Neuronal stem cell (in vitro differentiated cells): Measurements from ENCODE around the gene BRPF3.

Experiments
- DNase-seq: peaks from one replicate; pipeline ENCODE4 v3.0.0-alpha.2; 2013; ENCODE audit warnings: low spot score
- H2AFZ ChIP-seq: one replicate; pipeline ENCODE4 v1.6.1; 2013; ENCODE audit warnings: mild to moderate bottlenecking, low read length, inconsistent platforms
- H2AK5ac ChIP-seq: 2 replicates; pipeline ENCODE4 v1.6.1; 2013; ENCODE audit warnings: low read depth, mild to moderate bottlenecking, inconsistent platforms, low read length, moderate library complexity, mixed read lengths
- H2BK120ac ChIP-seq: 2 replicates; pipeline ENCODE4 v1.6.1; 2013; ENCODE audit warnings: low read depth, mild to moderate bottlenecking, inconsistent platforms, low read length, moderate library complexity, mixed read lengths
- H2BK12ac ChIP-seq: one replicate; pipeline ENCODE4 v1.6.1; 2013; ENCODE audit warnings: low read length, inconsistent platforms
- H2BK15ac ChIP-seq: 2 replicates; pipeline ENCODE4 v1.6.1; 2013; ENCODE audit warnings: mild to moderate bottlenecking, low read length, inconsistent platforms, mixed read lengths
- H2BK5ac ChIP-seq: one replicate; pipeline ENCODE4 v1.6.1; 2013; ENCODE audit warnings: inconsistent platforms, mild to moderate bottlenecking, low read length, moderate library complexity
- H3K14ac ChIP-seq: one replicate; pipeline ENCODE4 v1.6.1; 2013; ENCODE audit warnings: low read length, inconsistent platforms
- H3K18ac ChIP-seq: 2 replicates; pipeline ENCODE4 v1.6.1; 2013; ENCODE audit warnings: low read length, inconsistent platforms
- H3K23ac ChIP-seq: 2 replicates; pipeline ENCODE4 v1.6.1; 2013; ENCODE audit warnings: low read depth, mild to moderate bottlenecking, mixed read lengths, low read length, inconsistent platforms; ENCODE audit not compliant: poor library complexity
- H3K27ac ChIP-seq: replicated peaks from 3 replicates; pipeline ENCODE4 v1.5.1; 2013; ENCODE audit warnings: low read length, inconsistent platforms
- H3K27me3 ChIP-seq, 3 experiments: 2 replicates each; pipeline ENCODE4 v1.6.1; 2013; ENCODE audit warnings: low read length in 3 of 3, mild to moderate bottlenecking in 2 of 3, inconsistent platforms in 1 of 3, low read depth in 1 of 3, mixed read lengths in 1 of 3, moderate library complexity in 1 of 3; ENCODE audit not compliant: control insufficient read depth in 3 of 3, insufficient read depth in 3 of 3
- H3K36me3 ChIP-seq, 2 donors: replicated peaks in 1 of 2; 2 replicates each; pipeline ENCODE4 v1.6.1; 2013; ENCODE audit warnings: low read length in 2 of 2; ENCODE audit not compliant: control insufficient read depth in 2 of 2, insufficient read depth in 2 of 2
- H3K4ac ChIP-seq: 2 replicates; pipeline ENCODE4 v1.6.1; 2013; ENCODE audit warnings: inconsistent platforms, mild to moderate bottlenecking, low read length, moderate library complexity
- H3K4me1 ChIP-seq, 2 donors: 1 replicate in 1 of 2; 2 replicates in 1 of 2; pipeline ENCODE4 v1.6.1; 2013; ENCODE audit warnings: low read length in 2 of 2, low read depth in 1 of 2; ENCODE audit not compliant: control insufficient read depth in 2 of 2, insufficient read depth in 1 of 2
- H3K4me2 ChIP-seq: one replicate; pipeline ENCODE4 v1.6.1; 2013; ENCODE audit warnings: mild to moderate bottlenecking, low read length, inconsistent platforms; ENCODE audit not compliant: insufficient read depth, poor library complexity, severe bottlenecking
- H3K4me3 ChIP-seq, 2 donors: 2 replicates each; pipeline ENCODE4 v1.5.1; 2013; ENCODE audit warnings: low read length in 2 of 2, mild to moderate bottlenecking in 2 of 2, inconsistent platforms in 1 of 2, moderate library complexity in 1 of 2
- H3K79me1 ChIP-seq: one replicate; pipeline ENCODE4 v1.6.1; 2013; ENCODE audit warnings: low read depth, mild to moderate bottlenecking, inconsistent platforms, low read length, moderate library complexity
- H3K9ac ChIP-seq: one replicate; pipeline ENCODE4 v1.6.1; 2013; ENCODE audit warnings: mild to moderate bottlenecking, low read depth, low read length, inconsistent platforms; ENCODE audit not compliant: poor library complexity
- H3K9me3 ChIP-seq, 2 donors: replicated peaks in 1 of 2; 2 replicates each; pipeline versions ENCODE3 to v1.6.1; 2013; ENCODE audit warnings: low read length in 2 of 2, mild to moderate bottlenecking in 2 of 2, inconsistent platforms in 1 of 2, low read depth in 1 of 2, mixed read lengths in 1 of 2, moderate library complexity in 1 of 2; ENCODE audit not compliant: control insufficient read depth in 2 of 2, insufficient read depth in 1 of 2
- H4K8ac ChIP-seq: one replicate; pipeline ENCODE4 v1.6.1; 2013; ENCODE audit warnings: low read depth, mild to moderate bottlenecking, inconsistent platforms, low read length, moderate library complexity
- H4K91ac ChIP-seq: one replicate; pipeline ENCODE4 v1.6.1; 2013; ENCODE audit warnings: low read length, low read depth, mild to moderate bottlenecking, inconsistent platforms; ENCODE audit not compliant: poor library complexity
- WGBS, 2 donors: extraction: QIAGEN DNeasy Blood & Tissue Kit; methylation state at CpG; one replicate each; pipeline ENCODE4 v1.1.7; 2013; ENCODE audit warnings: missing lambda C conversion rate in 2 of 2, mixed read lengths in 1 of 2; ENCODE audit not compliant: insufficient read length in 2 of 2, insufficient replicate concordance in 1 of 2; ENCODE audit errors: extremely low coverage in 2 of 2; 5-methylcytosine and 5-hydroxymethylcytosine counted together

Gene BRPF3

GRCh38 chr6:36276581-36277536, 80.3 kb downstream of the BRPF3 start:
- no peak overlapping the region for H4K91ac ChIP-seq
- H3K27ac ChIP-seq, result no peak overlapping the region
- H3K9me3 ChIP-seq, result no peaks in the 10 kb centered on the region
- H3K4me2 ChIP-seq, result no peak overlapping the region
- no peak overlapping the region for H2BK5ac ChIP-seq
- H3K4ac ChIP-seq, result no peak overlapping the region
- no peak overlapping the region for H2AFZ ChIP-seq
- peaks cover 0 to 20% (median 0%) of the 10 kb centered on the region in 3 experiments for H3K27me3 ChIP-seq
- no peaks in the 10 kb centered on the region for H3K4me1 ChIP-seq
- no CpG with 5 or more reads among the region's 13 CpGs for WGBS, 2 donors
- no peak overlapping the region for H2AK5ac ChIP-seq
- no peak overlapping the region for H3K4me3 ChIP-seq
- H3K36me3 ChIP-seq, result no peaks in the 10 kb centered on the region
- no peak overlapping the region for H3K14ac ChIP-seq
- H3K79me1 ChIP-seq, result no peaks in the 10 kb centered on the region
- no peak overlapping the region for H3K23ac ChIP-seq
- H3K9ac ChIP-seq, result no peak overlapping the region
- H4K8ac ChIP-seq, result no peak overlapping the region
- no peak overlapping the region for H2BK120ac ChIP-seq
- H2BK12ac ChIP-seq, result no peak overlapping the region
- DNase-seq, result no peak
- no peak overlapping the region for H2BK15ac ChIP-seq
- no peak overlapping the region for H3K18ac ChIP-seq

- no peak overlapping the region for H3K23ac ChIP-seq
- DNase-seq, result no peak
- H2BK12ac ChIP-seq, result no peak overlapping the region
- H2BK5ac ChIP-seq, result no peak overlapping the region
- H2BK15ac ChIP-seq, result no peak overlapping the region
- no CpG with 5 or more reads among the region's 2 CpGs for WGBS, 2 donors
- no peak overlapping the region for H3K4ac ChIP-seq
- no peaks in the 10 kb centered on the region for H3K36me3 ChIP-seq
- no peak overlapping the region for H2BK120ac ChIP-seq
- no peaks in the 10 kb centered on the region for H3K4me1 ChIP-seq
- no peak overlapping the region for H3K4me2 ChIP-seq
- no peaks in the 10 kb centered on the region for H3K9me3 ChIP-seq
- no peak overlapping the region for H3K9ac ChIP-seq
- H3K27me3 ChIP-seq, result peaks cover 0 to 20% (median 0%) of the 10 kb centered on the region in 3 experiments
- no peak overlapping the region for H4K91ac ChIP-seq
- no peak overlapping the region for H4K8ac ChIP-seq
- no peak overlapping the region for H3K14ac ChIP-seq
- no peak overlapping the region for H3K18ac ChIP-seq
- H2AK5ac ChIP-seq, result no peak overlapping the region
- H3K79me1 ChIP-seq, result no peaks in the 10 kb centered on the region
- H2AFZ ChIP-seq, result no peak overlapping the region
- H3K27ac ChIP-seq, result no peak overlapping the region
- no peak overlapping the region for H3K4me3 ChIP-seq
Observed at GRCh38 chr6:36277946-36278470, 81.5 kb downstream of the BRPF3 start.

GRCh38 chr6:36280467-36280866, 83.9 kb downstream of the BRPF3 start:
- no peak overlapping the region for H2BK15ac ChIP-seq
- no peak overlapping the region for H3K23ac ChIP-seq
- H3K4ac ChIP-seq, result no peak overlapping the region
- H3K9ac ChIP-seq, result no peak overlapping the region
- peaks cover 0 to 5% of the 10 kb centered on the region in 2 donors for H3K4me1 ChIP-seq
- no peak overlapping the region for H2BK120ac ChIP-seq
- no peaks in the 10 kb centered on the region for H3K9me3 ChIP-seq
- no peak overlapping the region for H3K27ac ChIP-seq
- no peaks in the 10 kb centered on the region for H3K36me3 ChIP-seq
- H2AFZ ChIP-seq, result no peak overlapping the region
- H4K91ac ChIP-seq, result no peak overlapping the region
- H3K4me2 ChIP-seq, result no peak overlapping the region
- no peak overlapping the region for H2BK5ac ChIP-seq
- H4K8ac ChIP-seq, result no peak overlapping the region
- no peak overlapping the region for H3K4me3 ChIP-seq
- H3K27me3 ChIP-seq, result peaks cover 0 to 33% (median 0%) of the 10 kb centered on the region in 3 experiments
- no peak overlapping the region for H2AK5ac ChIP-seq
- no peak overlapping the region for H3K14ac ChIP-seq
- no peak for DNase-seq
- H2BK12ac ChIP-seq, result no peak overlapping the region
- H3K18ac ChIP-seq, result no peak overlapping the region
- H3K79me1 ChIP-seq, result no peaks in the 10 kb centered on the region
- WGBS, 2 donors, result no CpG with 5 or more reads among the region's 3 CpGs

- H3K79me1 ChIP-seq, result no peaks in the 10 kb centered on the region
- no peak overlapping the region for H3K9ac ChIP-seq
- no peaks in the 10 kb centered on the region for H3K9me3 ChIP-seq
- no CpG with 5 or more reads among the region's 4 CpGs for WGBS, 2 donors
- no peak overlapping the region for H3K4me2 ChIP-seq
- DNase-seq, result no peak
- H3K4me3 ChIP-seq, result no peak overlapping the region
- no peak overlapping the region for H3K18ac ChIP-seq
- H2BK120ac ChIP-seq, result no peak overlapping the region
- H2BK12ac ChIP-seq, result no peak overlapping the region
- H2BK15ac ChIP-seq, result no peak overlapping the region
- H3K27me3 ChIP-seq, result peaks cover 0 to 38% (median 0%) of the 10 kb centered on the region in 3 experiments
- no peak overlapping the region for H3K4ac ChIP-seq
- peaks cover 0 to 8% of the 10 kb centered on the region in 2 donors for H3K4me1 ChIP-seq
- no peaks in the 10 kb centered on the region for H3K36me3 ChIP-seq
- H3K14ac ChIP-seq, result no peak overlapping the region
- no peak overlapping the region for H3K23ac ChIP-seq
- no peak overlapping the region for H3K27ac ChIP-seq
- no peak overlapping the region for H2AK5ac ChIP-seq
- H2AFZ ChIP-seq, result no peak overlapping the region
- H4K91ac ChIP-seq, result no peak overlapping the region
- no peak overlapping the region for H2BK5ac ChIP-seq
- no peak overlapping the region for H4K8ac ChIP-seq
Observed at GRCh38 chr6:36280983-36281382, 84.4 kb downstream of the BRPF3 start.
